Endodermal cell (in vitro differentiated cells): ENCODE data around the gene PRR3. TPM values are rescaled to one million over a fixed set of nuclear protein-coding genes. Genes with fewer than 3 reads are reported as not detected.
A peak's percentile ranks its signal among the peaks of the same experiment; 100 is the strongest.

ENCODE experiments used
- DNase-seq: peaks from one replicate; pipeline ENCODE4 v3.0.0-alpha.2; 2017
- H3K27ac ChIP-seq: 2 replicates; pipeline ENCODE4 v1.5.1; 2013; ENCODE audit warnings: mild to moderate bottlenecking, low read depth, low read length, moderate library complexity
- H3K27me3 ChIP-seq: 2 replicates; pipeline ENCODE4 v1.6.1; 2013; ENCODE audit warnings: mild to moderate bottlenecking, low read length, moderate library complexity; ENCODE audit not compliant: insufficient read depth, control insufficient read depth, poor library complexity, severe bottlenecking
- H3K36me3 ChIP-seq: 2 replicates; pipeline ENCODE4 v1.7.0; 2013; ENCODE audit warnings: mild to moderate bottlenecking, low read length, moderate library complexity; ENCODE audit not compliant: control insufficient read depth, insufficient read depth
- H3K4me1 ChIP-seq: one replicate; pipeline ENCODE4 v1.7.0; 2013; ENCODE audit warnings: low read length; ENCODE audit not compliant: control insufficient read depth, insufficient read depth
- H3K4me3 ChIP-seq: 2 replicates; pipeline ENCODE4 v1.5.1; 2013; ENCODE audit warnings: mild to moderate bottlenecking, low read length, moderate library complexity
- H3K9ac ChIP-seq: 2 replicates; pipeline ENCODE4 v1.6.1; 2013; ENCODE audit warnings: mild to moderate bottlenecking, low read length, moderate library complexity; ENCODE audit not compliant: poor library complexity, severe bottlenecking; ENCODE audit errors: extremely low read depth
- H3K9me3 ChIP-seq: 2 replicates; pipeline ENCODE4 v1.6.1; 2013; ENCODE audit warnings: mild to moderate bottlenecking, low read length, moderate library complexity; ENCODE audit not compliant: control insufficient read depth
- H3K27ac Mint-ChIP-seq: 2 replicates; pipeline ENCODE4 v1.8.0; 2020; ENCODE audit warnings: mixed read lengths
- H3K27me3 Mint-ChIP-seq: 2 replicates; pipeline ENCODE4 v1.8.0; 2021; ENCODE audit warnings: mild to moderate bottlenecking, mixed read lengths; ENCODE audit not compliant: insufficient read depth
- H3K36me3 Mint-ChIP-seq: 2 replicates; pipeline ENCODE4 v1.8.0; 2020; ENCODE audit warnings: low read depth, mixed read lengths
- H3K4me1 Mint-ChIP-seq: 2 replicates; pipeline ENCODE4 v1.8.0; 2020; ENCODE audit warnings: mixed read lengths
- H3K4me3 Mint-ChIP-seq: 2 replicates; pipeline ENCODE4 v1.8.0; 2020; ENCODE audit warnings: mild to moderate bottlenecking, moderate library complexity, mixed read lengths
- H3K9me3 Mint-ChIP-seq: 2 replicates; pipeline ENCODE4 v1.8.0; 2020; ENCODE audit warnings: mild to moderate bottlenecking, mixed read lengths
- CTCF ChIP-seq: fragments of 200-600 bp; sonication (generic); conservative IDR thresholded peaks from 2 replicates; pipeline ENCODE4 v1.5.0; 2021; ENCODE audit warnings: antibody characterized with exemption, mild to moderate bottlenecking
- WGBS, 2 experiments: methylation state at CpG; one replicate each; pipeline versions ENCODE4 v1.1.5 to v1.1.7; 2013; ENCODE audit warnings: missing lambda C conversion rate in 2 of 2, mixed read lengths in 1 of 2; ENCODE audit not compliant: insufficient coverage in 1 of 2, insufficient read length in 1 of 2; 5-methylcytosine and 5-hydroxymethylcytosine counted together
- total RNA-seq, 2 donors: library from RNA; stranded (reverse); fragmentation: NEBNext Ultra II Directional in 1 of 2; extraction: Animal tissue kit (Norgen Biotek cat#: 25700) in 1 of 2; gene quantifications; 2 replicates in 1 of 2; 3 replicates in 1 of 2; pipeline ENCODE4 v1.2.1, GENCODE V29; 2021

The PRR3 gene
- total RNA-seq, 2 donors from 2014 or later: 10.9 to 12.0 TPM

GRCh38 chr6:30555816-30556065 lies 1.4 kb upstream of the PRR3 start:
- peak overlapping the region; percentile 97 for H3K27ac ChIP-seq
- peak overlapping the region; percentile 73 for H3K9ac ChIP-seq
- Mint-ChIP-seq H3K27me3 (no peaks in the 10 kb centered on the region), H3K4me3 (peak overlapping the region; percentile 89), H3K36me3 (peaks cover 46% of the 10 kb centered on the region), H3K9me3 (no peaks in the 10 kb centered on the region), H3K27ac (peak overlapping the region; percentile 98), H3K4me1 (peaks cover 18% of the 10 kb centered on the region)
- H3K4me3 ChIP-seq: peak overlapping the region; percentile 89
- H3K4me1 ChIP-seq: no peaks in the 10 kb centered on the region
- H3K27me3 ChIP-seq: no peaks in the 10 kb centered on the region
- TF ChIP-seq CTCF: no peak
- no peak for DNase-seq
- H3K9me3 ChIP-seq: no peaks in the 10 kb centered on the region
- 0% methylated on average over 10 of the region's 15 CpGs; no CpG with 5 or more reads in 1 of the 2 experiments for WGBS, 2 experiments
- H3K36me3 ChIP-seq: peaks cover 43% of the 10 kb centered on the region

GRCh38 chr6:30556066-30556905 lies 809 bp upstream of the PRR3 start, which contains the start of gene GNL1:
TSS of gene GNL1 (minus strand) at chr6:30556489. CDS start at chr6:30556203, 286 bp downstream.
- no peaks in the 10 kb centered on the region for H3K9me3 Mint-ChIP-seq
- no peak for TF ChIP-seq CTCF
- Histone ChIP-seq H3K27me3 (no peaks in the 10 kb centered on the region), H3K4me1 (no peaks in the 10 kb centered on the region), H3K27ac (peak within 1 kb of the TSS; percentile 97), H3K4me3 (peak within 1 kb of the TSS; percentile 89), H3K9me3 (no peaks in the 10 kb centered on the region), H3K36me3 (peaks cover 43% of the 10 kb centered on the region), H3K9ac (peak within 1 kb of the TSS; percentile 73)
- 0% methylated on average over 9 to 71 of the region's 71 CpGs for WGBS, 2 experiments
- H3K27ac Mint-ChIP-seq: peak within 1 kb of the TSS; percentile 98
- peak within 1 kb of the TSS; percentile 89 for H3K4me3 Mint-ChIP-seq
- H3K27me3 Mint-ChIP-seq: no peaks in the 10 kb centered on the region
- DNase-seq: peak; percentile 99
- peaks cover 44% of the 10 kb centered on the region for H3K36me3 Mint-ChIP-seq
- H3K4me1 Mint-ChIP-seq: peaks cover 18% of the 10 kb centered on the region

- peak overlapping the region; percentile 89 for H3K4me3 Mint-ChIP-seq
- no peak for DNase-seq
- no peaks in the 10 kb centered on the region for H3K4me1 ChIP-seq
- H3K9ac ChIP-seq: peak overlapping the region; percentile 73
- no peaks in the 10 kb centered on the region for H3K9me3 ChIP-seq
- peak overlapping the region; percentile 97 for H3K27ac ChIP-seq
- peaks cover 44% of the 10 kb centered on the region for H3K36me3 Mint-ChIP-seq
- peak overlapping the region; percentile 89 for H3K4me3 ChIP-seq
- peak overlapping the region; percentile 98 for H3K27ac Mint-ChIP-seq
- no peaks in the 10 kb centered on the region for H3K9me3 Mint-ChIP-seq
- no peak for TF ChIP-seq CTCF
- H3K27me3 Mint-ChIP-seq: no peaks in the 10 kb centered on the region
- peaks cover 43% of the 10 kb centered on the region for H3K36me3 ChIP-seq
- H3K27me3 ChIP-seq: no peaks in the 10 kb centered on the region
- H3K4me1 Mint-ChIP-seq: peaks cover 18% of the 10 kb centered on the region
- WGBS, 2 experiments: 4 to 7% methylated on average over 6 of the region's 6 CpGs
These were observed 537 bp downstream of the PRR3 start for GRCh38 chr6:30557683-30557981.
